A673 (cell line): ENCODE data around the gene DNLZ. TPM values are rescaled to one million over a fixed set of nuclear protein-coding genes. Genes with fewer than 3 reads are reported as not detected.

ENCODE experiments used
- BruUV-seq: library from RNA; stranded (reverse); fragments of 400-500 nt; replicated peaks from 2 replicates; lab custom pipeline; 2021; lab: Mats Ljungman, UMichigan
- CTCF ChIA-PET: fragments of 300-600 bp; sonication (Branson Sonifier 250); formaldehyde crosslinking; loops from one replicate; lab custom pipeline; 2022; ENCODE audit warnings: antibody characterized with exemption; lab: Charles Lee
- POLR2A ChIA-PET: fragments of 300-600 bp; sonication (Branson Sonifier 250); formaldehyde crosslinking; loops from one replicate; lab custom pipeline; 2022; ENCODE audit warnings: antibody characterized with exemption; ENCODE audit not compliant: low non-redundant PET; lab: Charles Lee
- DNase-seq: peaks from one replicate; pipeline ENCODE4 v3.0.0-alpha.2; 2015; ENCODE audit warnings: low spot score
- H3K27ac ChIP-seq: fragments of 200-600 bp; sonication (generic); 2 replicates; pipeline ENCODE4 v1.5.1; 2016; ENCODE audit warnings: mixed run types, low read depth, mild to moderate bottlenecking, mixed read lengths, antibody characterized with exemption, low read length; ENCODE audit not compliant: poor library complexity, severe bottlenecking
- H3K27me3 ChIP-seq: fragments of 200-600 bp; sonication (generic); replicated peaks from 2 replicates; pipeline ENCODE4 v1.6.1; 2017; ENCODE audit warnings: mixed run types, low read depth, mild to moderate bottlenecking, mixed read lengths, antibody characterized with exemption, low read length; ENCODE audit not compliant: insufficient read depth, poor library complexity
- H3K36me3 ChIP-seq: fragments of 200-600 bp; sonication (generic); 2 replicates; pipeline ENCODE4 v1.6.1; 2016; ENCODE audit warnings: mixed run types, mild to moderate bottlenecking, mixed read lengths, antibody characterized with exemption, low read length; ENCODE audit not compliant: insufficient read depth, poor library complexity, severe bottlenecking
- H3K4me1 ChIP-seq: fragments of 200-600 bp; sonication (generic); 2 replicates; pipeline ENCODE4 v1.6.1; 2017; ENCODE audit warnings: mixed run types, mild to moderate bottlenecking, mixed read lengths, antibody characterized with exemption, low read length; ENCODE audit not compliant: insufficient read depth, poor library complexity, severe bottlenecking
- H3K4me3 ChIP-seq: fragments of 200-600 bp; sonication (generic); 2 replicates; pipeline ENCODE4 v1.5.1; 2016; ENCODE audit warnings: low read depth, mixed run types, mild to moderate bottlenecking, mixed read lengths, low read length; ENCODE audit not compliant: poor library complexity, severe bottlenecking
- H3K9me3 ChIP-seq: fragments of 200-600 bp; sonication (generic); 2 replicates; pipeline ENCODE4 v1.6.1; 2016; ENCODE audit warnings: mixed run types, low read depth, mild to moderate bottlenecking, mixed read lengths, antibody characterized with exemption, low read length; ENCODE audit not compliant: poor library complexity, severe bottlenecking
- EZH2 ChIP-seq: fragments of 200-600 bp; sonication (generic); IDR thresholded peaks from 2 replicates; pipeline ENCODE4 v1.6.1; 2017; ENCODE audit warnings: borderline replicate concordance, low read depth, mild to moderate bottlenecking, mixed read lengths, antibody characterized with exemption, low read length; ENCODE audit not compliant: poor library complexity, severe bottlenecking
- intact Hi-C: fragments of 100-400 bp; cut with micrococcal nuclease; formaldehyde crosslinking; loops from one replicate; pipeline ENCODE4 v1.10.0; 2022; ENCODE audit not compliant: unreplicated experiment
- total RNA-seq: library from RNA; stranded (reverse); gene quantifications from 2 replicates; pipeline ENCODE4 v1.2.3, GENCODE V29; 2021
- TF ChIP-seq, protein P1 (sequence below): fragments of 300-800, 200-600 bp; sonication (generic); conservative IDR thresholded peaks from 2 replicates; pipeline ENCODE4 v1.5.1; 2017; ENCODE audit warnings: low read depth, mild to moderate bottlenecking, antibody characterized with exemption, low read length, moderate library complexity, mixed read lengths

The DNLZ gene
- total RNA-seq, 1 experiment from 2014 or later = 37.3 TPM

DNA sequence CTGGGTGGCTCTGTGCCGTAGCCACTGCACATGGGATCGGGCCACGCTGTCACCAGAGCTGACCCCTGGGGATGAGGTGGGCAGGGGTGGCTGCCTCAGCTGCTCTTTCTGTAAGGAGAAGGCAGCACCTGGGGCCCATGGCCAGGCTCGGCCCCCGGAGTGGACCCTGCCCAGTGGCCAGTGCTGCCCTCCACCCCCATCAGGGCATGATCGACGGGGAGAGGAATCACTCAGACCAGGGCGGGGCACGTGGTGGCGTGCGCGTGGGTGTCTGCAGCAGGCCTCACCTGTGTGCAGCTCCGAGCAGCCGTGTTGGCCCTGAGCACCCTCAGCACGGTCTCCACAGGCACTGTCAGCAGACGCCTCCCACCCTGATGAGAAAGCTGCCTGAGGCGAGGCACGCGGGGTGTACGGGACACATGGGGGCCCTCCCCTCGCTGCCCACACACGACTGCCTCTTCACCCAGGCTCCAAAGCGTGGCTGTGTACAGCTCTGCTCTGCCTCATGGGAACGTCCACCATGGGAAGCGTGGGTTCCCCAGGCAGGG is 18.5 kb upstream of the DNLZ start:
- CTCF ChIA-PET = no interaction called here
- no TSS peak for BruUV-seq

DNA sequence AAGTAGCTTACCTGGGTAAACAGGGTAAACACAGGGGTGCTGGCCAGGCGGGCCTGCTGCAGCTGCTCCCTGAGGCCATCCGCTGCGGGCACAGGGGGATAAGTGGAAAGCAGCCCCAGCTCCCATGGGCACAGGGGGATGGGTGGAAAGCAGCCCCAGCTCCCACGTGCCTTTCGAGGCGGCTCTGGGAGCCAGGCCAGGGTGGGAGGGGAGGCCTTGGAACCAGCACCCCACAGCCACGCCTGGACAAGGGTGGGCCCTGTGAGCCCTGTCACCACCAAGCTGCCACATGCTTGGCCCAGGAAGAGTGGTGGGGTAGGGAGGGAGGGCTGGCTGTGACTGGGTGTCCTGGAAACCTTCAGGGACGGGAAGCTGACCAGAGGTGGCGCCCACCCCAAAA is 17.8 kb upstream of the DNLZ start:
- Histone ChIP-seq H3K9me3 (no peaks in the 10 kb centered on the region), H3K4me1 (no peaks in the 10 kb centered on the region), H3K36me3 (peaks cover 56% of the 10 kb centered on the region), H3K27me3 (no peaks in the 10 kb centered on the region), H3K4me3 (no peak overlapping the region), H3K27ac (no peak overlapping the region)
- ChIA-PET CTCF (no interaction called here), POLR2A (no interaction called here)
- no peak for DNase-seq
- TF ChIP-seq EZH2 = no peak
- TF ChIP-seq, protein P1, sequence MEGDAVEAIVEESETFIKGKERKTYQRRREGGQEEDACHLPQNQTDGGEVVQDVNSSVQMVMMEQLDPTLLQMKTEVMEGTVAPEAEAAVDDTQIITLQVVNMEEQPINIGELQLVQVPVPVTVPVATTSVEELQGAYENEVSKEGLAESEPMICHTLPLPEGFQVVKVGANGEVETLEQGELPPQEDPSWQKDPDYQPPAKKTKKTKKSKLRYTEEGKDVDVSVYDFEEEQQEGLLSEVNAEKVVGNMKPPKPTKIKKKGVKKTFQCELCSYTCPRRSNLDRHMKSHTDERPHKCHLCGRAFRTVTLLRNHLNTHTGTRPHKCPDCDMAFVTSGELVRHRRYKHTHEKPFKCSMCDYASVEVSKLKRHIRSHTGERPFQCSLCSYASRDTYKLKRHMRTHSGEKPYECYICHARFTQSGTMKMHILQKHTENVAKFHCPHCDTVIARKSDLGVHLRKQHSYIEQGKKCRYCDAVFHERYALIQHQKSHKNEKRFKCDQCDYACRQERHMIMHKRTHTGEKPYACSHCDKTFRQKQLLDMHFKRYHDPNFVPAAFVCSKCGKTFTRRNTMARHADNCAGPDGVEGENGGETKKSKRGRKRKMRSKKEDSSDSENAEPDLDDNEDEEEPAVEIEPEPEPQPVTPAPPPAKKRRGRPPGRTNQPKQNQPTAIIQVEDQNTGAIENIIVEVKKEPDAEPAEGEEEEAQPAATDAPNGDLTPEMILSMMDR = no peak
- no TSS peak for BruUV-seq
- intact Hi-C loops = no loop called here

More for the DNA sequence above, 18.5 kb upstream of the DNLZ start:
- DNase-seq = no peak
- TF ChIP-seq, protein P1 = no peak
- TF ChIP-seq EZH2 = no peak
- intact Hi-C loops = no loop called here
- Histone ChIP-seq H3K4me3 (no peak overlapping the region), H3K36me3 (peaks cover 61% of the 10 kb centered on the region), H3K27me3 (no peaks in the 10 kb centered on the region), H3K4me1 (no peaks in the 10 kb centered on the region), H3K27ac (no peak overlapping the region), H3K9me3 (no peaks in the 10 kb centered on the region)
- POLR2A ChIA-PET = no interaction called here

DNA sequence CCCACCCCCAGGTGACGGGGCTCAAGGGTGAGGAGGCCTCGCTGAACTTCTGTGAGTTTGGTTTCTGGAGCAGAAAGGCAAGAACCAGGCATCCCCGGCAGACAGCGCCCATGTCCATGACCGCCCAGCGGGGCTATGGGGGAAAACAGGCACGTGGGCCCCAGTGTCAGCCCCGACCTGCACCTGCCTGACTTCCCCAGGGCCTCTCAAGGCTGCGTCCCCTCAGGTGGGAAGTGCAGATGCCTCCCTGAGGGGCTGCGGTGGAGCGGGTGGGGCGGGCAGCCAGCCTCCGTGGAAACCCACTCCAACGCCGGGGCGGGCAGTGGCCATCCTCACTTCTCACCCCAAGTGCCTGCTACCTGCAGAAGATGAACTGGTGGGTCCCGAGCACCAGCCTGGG is 16.8 kb upstream of the DNLZ start:
- no TSS peak for BruUV-seq
- TF ChIP-seq, protein P1 = no peak
- TF ChIP-seq EZH2 = no peak
- Histone ChIP-seq H3K4me3 (no peak overlapping the region), H3K27ac (no peak overlapping the region), H3K4me1 (no peaks in the 10 kb centered on the region), H3K36me3 (peaks cover 52% of the 10 kb centered on the region), H3K9me3 (no peaks in the 10 kb centered on the region), H3K27me3 (no peaks in the 10 kb centered on the region)
- ChIA-PET POLR2A (no interaction called here), CTCF (no interaction called here)
- no peak for DNase-seq
- intact Hi-C loops = no loop called here
